Fibroblast of pulmonary artery (primary cell): Measurements from ENCODE around the gene SEMA5A.

Source experiments
- DNase-seq: peaks from one replicate; pipeline ENCODE4 v3.0.0-alpha.2; 2010; ENCODE audit warnings: low read depth
- H3K4me3 ChIP-seq: replicated peaks from 2 replicates; pipeline ENCODE4 v1.5.1; 2011; ENCODE audit warnings: low read depth, mild to moderate bottlenecking, control low read depth, low read length, moderate library complexity
- TF ChIP-seq, protein P1 (sequence below): IDR thresholded peaks from 2 replicates; pipeline ENCODE4 v1.5.1; 2011; ENCODE audit warnings: mild to moderate bottlenecking, control low read depth, low read length, inconsistent platforms; ENCODE audit errors: missing control alignments

SEMA5A gene

DNA sequence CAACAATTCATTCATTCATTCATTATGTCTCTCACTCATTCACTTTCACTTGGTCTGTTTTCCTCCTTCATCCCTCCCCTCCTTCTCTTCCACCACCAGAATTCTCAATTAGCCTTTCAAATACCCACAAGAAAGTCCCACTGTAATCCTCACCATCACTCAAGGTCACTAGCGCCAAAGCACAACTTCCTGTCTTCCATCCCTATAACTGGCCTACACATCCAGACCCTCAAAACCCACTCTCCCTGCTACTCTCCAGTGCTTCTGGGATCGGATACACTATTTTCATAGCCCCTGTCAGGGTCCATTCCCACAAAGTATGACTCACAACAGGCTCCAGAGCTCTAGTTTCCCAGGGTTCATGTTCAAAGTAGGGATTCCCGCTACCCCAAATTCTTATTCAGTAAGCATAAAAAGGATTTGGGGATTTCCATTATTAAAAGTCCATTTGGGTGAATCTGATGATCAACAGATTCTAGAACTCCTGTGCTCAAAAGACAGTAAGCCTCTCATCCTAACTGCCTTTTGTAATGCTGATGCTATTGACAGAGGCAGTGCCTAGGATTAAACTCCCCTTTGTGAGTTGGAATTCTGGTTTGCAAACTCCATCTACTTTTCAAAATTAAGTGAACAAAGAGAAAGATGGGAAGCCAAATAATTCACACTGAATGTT, 250.9 kb downstream of the SEMA5A start:
- no peak overlapping the region for H3K4me3 ChIP-seq
- no peak for DNase-seq
- TF ChIP-seq, protein P1, sequence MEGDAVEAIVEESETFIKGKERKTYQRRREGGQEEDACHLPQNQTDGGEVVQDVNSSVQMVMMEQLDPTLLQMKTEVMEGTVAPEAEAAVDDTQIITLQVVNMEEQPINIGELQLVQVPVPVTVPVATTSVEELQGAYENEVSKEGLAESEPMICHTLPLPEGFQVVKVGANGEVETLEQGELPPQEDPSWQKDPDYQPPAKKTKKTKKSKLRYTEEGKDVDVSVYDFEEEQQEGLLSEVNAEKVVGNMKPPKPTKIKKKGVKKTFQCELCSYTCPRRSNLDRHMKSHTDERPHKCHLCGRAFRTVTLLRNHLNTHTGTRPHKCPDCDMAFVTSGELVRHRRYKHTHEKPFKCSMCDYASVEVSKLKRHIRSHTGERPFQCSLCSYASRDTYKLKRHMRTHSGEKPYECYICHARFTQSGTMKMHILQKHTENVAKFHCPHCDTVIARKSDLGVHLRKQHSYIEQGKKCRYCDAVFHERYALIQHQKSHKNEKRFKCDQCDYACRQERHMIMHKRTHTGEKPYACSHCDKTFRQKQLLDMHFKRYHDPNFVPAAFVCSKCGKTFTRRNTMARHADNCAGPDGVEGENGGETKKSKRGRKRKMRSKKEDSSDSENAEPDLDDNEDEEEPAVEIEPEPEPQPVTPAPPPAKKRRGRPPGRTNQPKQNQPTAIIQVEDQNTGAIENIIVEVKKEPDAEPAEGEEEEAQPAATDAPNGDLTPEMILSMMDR: no peak

DNA sequence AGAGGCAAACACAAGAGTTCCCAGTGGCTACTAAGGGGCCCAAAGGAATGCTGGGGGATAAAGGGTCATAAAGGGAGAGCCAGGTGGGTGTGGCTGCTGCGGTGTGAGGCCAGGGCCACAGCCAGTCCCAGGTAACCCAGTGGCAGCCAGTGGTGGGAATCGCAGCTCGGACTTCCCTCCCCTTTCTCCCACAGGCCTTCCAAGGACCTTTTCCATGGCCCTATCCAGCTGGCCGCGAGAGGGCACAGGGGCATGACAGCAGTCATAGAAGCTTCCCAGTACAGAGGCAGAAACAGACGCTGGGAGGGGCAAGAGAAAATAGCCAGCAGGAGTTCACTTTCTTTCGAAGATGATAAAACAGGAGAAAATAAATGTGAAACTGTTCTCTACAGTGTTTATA, 257.6 kb downstream of the SEMA5A start:
- TF ChIP-seq, protein P1: no peak
- no peak for DNase-seq
- no peak overlapping the region for H3K4me3 ChIP-seq

DNA sequence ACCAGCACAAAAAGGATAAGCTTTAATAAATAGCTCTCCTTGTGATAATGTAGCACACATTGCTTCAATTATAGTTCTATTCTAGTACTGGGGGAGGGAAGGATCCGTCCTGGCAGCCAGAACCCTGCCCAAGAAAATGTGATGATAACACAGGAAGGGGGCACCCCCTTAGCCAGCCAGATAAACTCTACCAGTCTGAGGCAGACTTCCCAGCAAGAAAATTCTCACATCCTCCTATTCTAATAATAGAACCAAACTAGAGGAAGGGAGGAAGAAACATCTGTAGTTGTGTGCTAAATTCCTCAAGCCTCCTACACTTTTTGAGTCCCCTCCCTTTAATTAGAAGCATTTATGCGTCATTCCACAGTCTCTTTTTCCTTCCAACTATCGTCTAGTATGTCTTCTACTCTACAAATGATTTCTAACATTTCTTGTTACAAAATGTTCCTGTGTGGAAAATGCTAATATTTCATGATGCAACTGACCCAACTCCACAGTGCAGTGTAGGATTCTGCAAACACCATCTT, 261.0 kb downstream of the SEMA5A start:
- H3K4me3 ChIP-seq: no peak overlapping the region
- TF ChIP-seq, protein P1: no peak
- DNase-seq: peak; percentile 65

DNA sequence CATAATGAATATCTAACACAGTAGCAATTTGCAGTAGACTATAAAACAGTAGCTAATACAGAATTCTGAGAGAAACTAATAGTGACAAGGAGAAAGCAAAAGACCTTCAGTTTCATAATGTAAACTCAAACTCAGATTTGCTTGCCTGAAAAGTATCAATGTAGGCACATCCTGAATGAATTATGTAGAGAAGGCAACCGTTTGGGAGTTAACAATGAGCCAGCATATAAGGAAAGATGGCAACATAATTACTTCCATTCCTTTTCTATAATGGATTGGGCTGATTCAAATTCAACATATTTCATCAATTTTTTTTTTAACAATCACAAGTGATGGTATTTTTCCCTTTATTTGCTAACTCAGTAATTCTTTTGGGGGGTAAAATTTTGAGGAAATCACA, 261.6 kb downstream of the SEMA5A start:
- TF ChIP-seq, protein P1: no peak
- no peak overlapping the region for H3K4me3 ChIP-seq
- DNase-seq: no peak

DNA sequence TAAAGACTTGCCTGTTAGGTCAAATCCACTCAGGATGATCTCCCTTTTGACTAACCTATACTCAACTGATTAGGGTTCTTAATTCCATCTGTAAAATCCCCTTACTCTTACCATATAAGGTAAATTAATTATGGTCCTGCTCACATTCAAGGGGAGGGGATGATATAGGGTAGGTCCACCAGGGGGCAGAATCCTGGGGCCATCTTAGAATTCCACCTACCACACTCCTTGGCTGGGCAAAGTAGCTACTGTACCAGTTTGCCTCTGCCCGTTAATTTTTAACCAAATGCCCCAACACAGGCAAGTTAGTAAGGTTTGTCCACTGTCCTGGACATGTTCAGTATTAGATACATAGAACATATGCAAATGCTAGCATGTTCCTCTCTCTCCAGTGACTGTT, 262.4 kb downstream of the SEMA5A start:
- no peak for DNase-seq
- TF ChIP-seq, protein P1: no peak
- no peak overlapping the region for H3K4me3 ChIP-seq

DNA sequence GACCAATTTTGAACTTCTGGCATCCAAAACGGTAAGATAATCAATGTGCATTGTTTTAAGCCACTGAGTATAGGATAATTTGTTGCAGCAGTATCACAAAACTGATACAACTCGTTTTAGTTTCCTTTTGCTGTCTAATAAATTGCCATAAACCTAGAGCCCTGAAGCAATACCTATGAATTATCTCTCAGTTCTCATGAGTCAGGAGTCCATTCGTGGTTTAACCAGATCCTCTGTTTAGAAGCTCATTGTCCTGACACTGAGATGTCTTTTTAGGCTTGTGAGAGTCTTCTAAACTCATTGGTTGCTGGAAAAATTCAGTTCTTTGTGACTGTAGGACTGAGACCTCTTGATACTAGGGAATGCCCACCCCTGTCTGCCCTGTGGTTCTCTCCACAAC, 262.9 kb downstream of the SEMA5A start:
- DNase-seq: no peak
- TF ChIP-seq, protein P1: no peak
- H3K4me3 ChIP-seq: no peak overlapping the region

DNA sequence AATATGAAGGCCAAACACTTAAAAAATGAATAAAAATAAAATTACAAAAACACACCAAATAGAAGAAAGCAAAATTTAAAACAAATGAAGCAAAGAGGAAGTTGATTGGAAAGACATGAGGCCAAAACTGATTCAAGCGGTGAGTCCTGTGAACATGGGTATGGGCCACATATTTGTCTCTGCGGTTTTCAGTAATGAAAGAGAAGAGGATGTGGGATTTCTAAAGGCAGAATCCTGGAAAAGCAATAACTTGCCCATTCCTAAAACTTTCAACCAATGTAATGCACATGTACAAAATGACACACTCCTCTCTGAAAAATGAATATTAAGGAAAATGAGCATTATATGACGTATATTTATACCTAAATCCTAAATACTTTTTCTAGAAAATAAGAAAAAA, 263.7 kb downstream of the SEMA5A start:
- TF ChIP-seq, protein P1: no peak
- no peak overlapping the region for H3K4me3 ChIP-seq
- no peak for DNase-seq
